HG03159 (cell line): ENCODE data around the gene GABPB2.

Experiments
- ATAC-seq: cut with Tn5 transposase; IDR thresholded peaks from one replicate; pipeline ENCODE4 v1.9.1; 2021; ENCODE audit warnings: mild to moderate bottlenecking, moderate library complexity; ENCODE audit not compliant: unreplicated experiment

Gene GABPB2

GRCh38 chr1:151070474-151071276 is at the start of gene GABPB2:
Gene GABPB2 (plus strand): TSS chr1:151070761. CDS start chr1:151088190, 17,429 bp downstream.
- peak; percentile 67 for ATAC-seq

GRCh38 chr1:151024540-151025146 is 45.9 kb upstream of the GABPB2 start:
- ATAC-seq: no peak

- ATAC-seq: no peak
These were observed 44.1 kb upstream of the GABPB2 start for GRCh38 chr1:151026460-151026859.

GRCh38 chr1:151032164-151032563 is 38.4 kb upstream of the GABPB2 start:
- ATAC-seq: no peak

- ATAC-seq: no peak
These were observed 35.4 kb upstream of the GABPB2 start for GRCh38 chr1:151035167-151035566.

GRCh38 chr1:151036356-151036755 is 34.2 kb upstream of the GABPB2 start, which contains the start of gene BNIPL:
Gene BNIPL (plus strand): TSS chr1:151036586. CDS start chr1:151036726, 140 bp downstream.
- ATAC-seq: no peak

GRCh38 chr1:151037032-151037431 is 33.5 kb upstream of the GABPB2 start:
- ATAC-seq: no peak

GRCh38 chr1:151039521-151039920 is 31.0 kb upstream of the GABPB2 start:
- ATAC-seq: no peak

- no peak for ATAC-seq
These were observed 27.4 kb upstream of the GABPB2 start for GRCh38 chr1:151043163-151043562.

GRCh38 chr1:151047591-151047924 is 23.0 kb upstream of the GABPB2 start, which contains the start of gene C1orf56:
Gene C1orf56 (plus strand): TSS chr1:151047751. CDS start chr1:151047848, 97 bp downstream.
- no peak for ATAC-seq

GRCh38 chr1:151047925-151048644 is 22.5 kb upstream of the GABPB2 start:
- no peak for ATAC-seq

GRCh38 chr1:151048645-151049032 is 21.9 kb upstream of the GABPB2 start:
- no peak for ATAC-seq

GRCh38 chr1:151049458-151049857 is 21.1 kb upstream of the GABPB2 start:
- ATAC-seq: no peak

- ATAC-seq: no peak
These were observed 20.4 kb upstream of the GABPB2 start for GRCh38 chr1:151050051-151050688.

- no peak for ATAC-seq
These were observed 19.1 kb upstream of the GABPB2 start for GRCh38 chr1:151051356-151052009.

- ATAC-seq: no peak
These were observed 15.5 kb upstream of the GABPB2 start for GRCh38 chr1:151054971-151055547.

GRCh38 chr1:151055581-151055980 is 15.0 kb upstream of the GABPB2 start:
- no peak for ATAC-seq

GRCh38 chr1:151056149-151056548 is 14.4 kb upstream of the GABPB2 start:
- no peak for ATAC-seq

GRCh38 chr1:151058692-151059091 is 11.9 kb upstream of the GABPB2 start:
- no peak for ATAC-seq
